ENCODE results near the gene MYMK. TPM values are rescaled to one million over a fixed set of nuclear protein-coding genes. Genes with fewer than 3 reads are reported as not detected.
A peak's percentile ranks its signal among the peaks of the same experiment; 100 is the strongest.

Gene MYMK
- total and polyA plus RNA-seq, 2 of the 13 experiments (the other 11 are each of a cell fraction or from before 2014, with no cell fraction given): not detected

- Histone ChIP-seq H4K20me1 (ENCODE audit: insufficient read depth, low read length) (no peaks in the 10 kb centered on the region), H3K4me3 (replicated peaks in 1 of 3; ENCODE audit: insufficient read depth in 1 of 3, low read depth in 2 of 3, low read length in 3 of 3) (no peak overlapping the region), H3K36me3 (replicated peaks in 1 of 2; ENCODE audit: control insufficient read depth in 1 of 2, insufficient read depth in 2 of 2, low read length in 2 of 2) (no peaks in the 10 kb centered on the region), H3K4me1 (ENCODE audit: insufficient read depth, low read length) (peaks cover 87% of the 10 kb centered on the region), H3K9ac (ENCODE audit: insufficient read depth, low read depth, low read length) (no peak overlapping the region), H3K4me2 (ENCODE audit: low read depth, low read length) (no peak overlapping the region), H3K79me2 (ENCODE audit: insufficient read depth, low read length) (no peaks in the 10 kb centered on the region), H3K27ac (ENCODE audit: extremely low read length, insufficient read depth, low read length) (no peak overlapping the region), H2AFZ (ENCODE audit: low read length) (no peak overlapping the region), H3K9me3 (ENCODE audit: low read length) (no peaks in the 10 kb centered on the region), H3K27me3 (ENCODE audit: control insufficient read depth in 1 of 2, insufficient read depth in 2 of 2, low read length in 2 of 2) (peaks cover 14 to 71% of the 10 kb centered on the region in 2 experiments)
- ChIA-PET POLR2A (no interaction called here), CTCF (ENCODE audit: low intra/inter-chr PET ratio, low total read pairs) (no interaction called here)
- intact Hi-C loops (cut with micrococcal nuclease; ENCODE audit: unreplicated experiment): no loop called here
- WGBS (ENCODE audit: low lambda C conversion rate): 18% methylated on average over 13 of the region's 13 CpGs
- TF ChIP-seq BRCA1 (CRISPR knock-in tag; IDR thresholded peaks at IDR 0.05) (no peak), NKX3-1 (CRISPR knock-in tag; IDR thresholded peaks at IDR 0.05) (no peak), STAG1 (CRISPR knock-in tag; IDR thresholded peaks at IDR 0.05) (peak; percentile 41)
- TF ChIP-seq, protein P1, sequence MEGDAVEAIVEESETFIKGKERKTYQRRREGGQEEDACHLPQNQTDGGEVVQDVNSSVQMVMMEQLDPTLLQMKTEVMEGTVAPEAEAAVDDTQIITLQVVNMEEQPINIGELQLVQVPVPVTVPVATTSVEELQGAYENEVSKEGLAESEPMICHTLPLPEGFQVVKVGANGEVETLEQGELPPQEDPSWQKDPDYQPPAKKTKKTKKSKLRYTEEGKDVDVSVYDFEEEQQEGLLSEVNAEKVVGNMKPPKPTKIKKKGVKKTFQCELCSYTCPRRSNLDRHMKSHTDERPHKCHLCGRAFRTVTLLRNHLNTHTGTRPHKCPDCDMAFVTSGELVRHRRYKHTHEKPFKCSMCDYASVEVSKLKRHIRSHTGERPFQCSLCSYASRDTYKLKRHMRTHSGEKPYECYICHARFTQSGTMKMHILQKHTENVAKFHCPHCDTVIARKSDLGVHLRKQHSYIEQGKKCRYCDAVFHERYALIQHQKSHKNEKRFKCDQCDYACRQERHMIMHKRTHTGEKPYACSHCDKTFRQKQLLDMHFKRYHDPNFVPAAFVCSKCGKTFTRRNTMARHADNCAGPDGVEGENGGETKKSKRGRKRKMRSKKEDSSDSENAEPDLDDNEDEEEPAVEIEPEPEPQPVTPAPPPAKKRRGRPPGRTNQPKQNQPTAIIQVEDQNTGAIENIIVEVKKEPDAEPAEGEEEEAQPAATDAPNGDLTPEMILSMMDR (CRISPR knock-in tag; IDR thresholded peaks at IDR 0.05): peak; percentile 42
- in situ Hi-C loops (cut with HindIII; ENCODE audit: extremely low pct_ligation_motif_present, low pct_unique_long_range_greater_than_20kb): no loop called here
- DNase-seq (ENCODE audit: low spot score): no peak
- FAIRE-seq: no peak
- no TSS peak for BruUV-seq (replicated peaks)
- peak; percentile 25; the same call in 2 of the 3 replicates for ATAC-seq
Measured at GRCh38 chr9:133490201-133490681, 34.5 kb downstream of the MYMK start.

GRCh38 chr9:133489253-133490190, 35.2 kb downstream of the MYMK start:
- Histone ChIP-seq H3K79me2 (ENCODE audit: insufficient read depth, low read length) (no peaks in the 10 kb centered on the region), H3K4me2 (ENCODE audit: low read depth, low read length) (no peak overlapping the region), H3K9ac (ENCODE audit: insufficient read depth, low read depth, low read length) (no peak overlapping the region), H3K9me3 (ENCODE audit: low read length) (no peaks in the 10 kb centered on the region), H3K27ac (ENCODE audit: extremely low read length, insufficient read depth, low read length) (no peak overlapping the region), H3K27me3 (ENCODE audit: control insufficient read depth in 1 of 2, insufficient read depth in 2 of 2, low read length in 2 of 2) (peaks cover 14 to 71% of the 10 kb centered on the region in 2 experiments), H3K4me1 (ENCODE audit: insufficient read depth, low read length) (peaks cover 82% of the 10 kb centered on the region), H3K4me3 (replicated peaks in 1 of 3; ENCODE audit: insufficient read depth in 1 of 3, low read depth in 2 of 3, low read length in 3 of 3) (no peak overlapping the region), H2AFZ (ENCODE audit: low read length) (no peak overlapping the region), H3K36me3 (replicated peaks in 1 of 2; ENCODE audit: control insufficient read depth in 1 of 2, insufficient read depth in 2 of 2, low read length in 2 of 2) (no peaks in the 10 kb centered on the region), H4K20me1 (ENCODE audit: insufficient read depth, low read length) (no peaks in the 10 kb centered on the region)
- FAIRE-seq (no peak), DNase-seq (ENCODE audit: low spot score) (no peak), ATAC-seq (no peak)
- in situ Hi-C loops (cut with HindIII; ENCODE audit: extremely low pct_ligation_motif_present, low pct_unique_long_range_greater_than_20kb): loop anchor here (5.0 kb wide), 3 partner anchors 82 to 302 kb away; partner anchors contain the start of genes SURF1 and SURF2
- ChIA-PET CTCF (ENCODE audit: low intra/inter-chr PET ratio, low total read pairs) (no interaction called here), POLR2A (no interaction called here)
- TF ChIP-seq GPN1 (CRISPR knock-in tag; IDR thresholded peaks at IDR 0.05; ENCODE audit: borderline replicate concordance) (no peak), ZNF160 (CRISPR knock-in tag; IDR thresholded peaks at IDR 0.05) (no peak), ZNF839 (CRISPR knock-in tag; IDR thresholded peaks at IDR 0.05; ENCODE audit: borderline replicate concordance) (no peak), NFYB (CRISPR knock-in tag; IDR thresholded peaks at IDR 0.05) (no peak), ZNF652 (CRISPR knock-in tag; IDR thresholded peaks at IDR 0.05; ENCODE audit: borderline replicate concordance, low read depth) (no peak), PHF21A (CRISPR knock-in tag; IDR thresholded peaks at IDR 0.05) (no peak), TERF1 (CRISPR knock-in tag; IDR thresholded peaks at IDR 0.05) (no peak)
- no TSS peak for BruUV-seq (replicated peaks)
- WGBS (ENCODE audit: low lambda C conversion rate): 24% methylated on average over 16 of the region's 19 CpGs
- intact Hi-C loops (cut with micrococcal nuclease; ENCODE audit: unreplicated experiment): loop anchor here (5.0 kb wide), 1 partner anchor 132 kb away; the partner anchor contains the start of genes SURF1 and SURF2
